HEK293 (cell line): ENCODE measurements around the gene POLR1G.

ENCODE experiments used
- CTCF ChIP-seq: fragments of 450-650 bp; formaldehyde crosslinking; IDR thresholded peaks from 2 replicates; pipeline ENCODE4 v1.5.1; 2016; ENCODE audit warnings: missing biosample characterization, missing genetic modification characterization
- SETDB1 ChIP-seq: IDR thresholded peaks from one replicate; pipeline ENCODE4 v1.6.1; 2017; ENCODE audit warnings: mild to moderate bottlenecking, low read length, moderate library complexity, mixed read lengths; ENCODE audit not compliant: insufficient read length
- ZNF174 ChIP-seq: fragments of 450-650 bp; formaldehyde crosslinking; IDR thresholded peaks from 2 replicates; pipeline ENCODE4 v1.5.0; 2017; ENCODE audit warnings: missing biosample characterization, mild to moderate bottlenecking, missing genetic modification characterization
- ZNF274 ChIP-seq, 2 experiments: fragments of 200-500 bp in 1 of 2; fragments of 450-650 bp in 1 of 2; sonication (Bioruptor generic) in 1 of 2; formaldehyde crosslinking in 1 of 2; IDR thresholded peaks; 2 replicates each; pipeline versions ENCODE4 v1.5.1 to v1.6.1; 2014 to 2016; ENCODE audit warnings: borderline replicate concordance in 1 of 2, inconsistent platforms in 1 of 2, low read length in 1 of 2, missing biosample characterization in 1 of 2, missing genetic modification characterization in 1 of 2
- ZNF558 ChIP-seq: fragments of 450-650 bp; formaldehyde crosslinking; IDR thresholded peaks from 2 replicates; pipeline ENCODE4 v1.5.1; 2016; ENCODE audit warnings: missing biosample characterization, missing genetic modification characterization
- ZNF580 ChIP-seq: fragments of 450-650 bp; formaldehyde crosslinking; IDR thresholded peaks from 2 replicates; pipeline ENCODE4 v1.5.1; 2016; ENCODE audit warnings: missing biosample characterization, missing genetic modification characterization
- ZNF76 ChIP-seq: fragments of 450-650 bp; formaldehyde crosslinking; IDR thresholded peaks from 2 replicates; pipeline ENCODE4; 2016; ENCODE audit warnings: low read depth, missing biosample characterization, missing genetic modification characterization, borderline replicate concordance

GRCh38 chr19:45451131-45451849 is 44.8 kb downstream of the POLR1G start:
- TF ChIP-seq ZNF558 (tag by site-specific recombination) (no peak), SETDB1 (no peak), ZNF580 (no peak), ZNF174 (no peak), CTCF (tag by site-specific recombination) (no peak), ZNF274 (IDR thresholded peaks at IDR 0.05; ENCODE audit: low read length) (no peak), ZNF274 (tag by site-specific recombination; IDR thresholded peaks at IDR 0.05; ENCODE audit: borderline replicate concordance) (no peak), ZNF76 (tag by site-specific recombination) (no peak)
